Measurements from ENCODE around the gene COL10A1.

GRCh38 chr6:116096979-116097816, 28.7 kb downstream of the COL10A1 start:
- no peak for TF ChIP-seq POLR2A (IDR thresholded peaks at IDR 0.05)
- TF ChIP-seq, protein P1, sequence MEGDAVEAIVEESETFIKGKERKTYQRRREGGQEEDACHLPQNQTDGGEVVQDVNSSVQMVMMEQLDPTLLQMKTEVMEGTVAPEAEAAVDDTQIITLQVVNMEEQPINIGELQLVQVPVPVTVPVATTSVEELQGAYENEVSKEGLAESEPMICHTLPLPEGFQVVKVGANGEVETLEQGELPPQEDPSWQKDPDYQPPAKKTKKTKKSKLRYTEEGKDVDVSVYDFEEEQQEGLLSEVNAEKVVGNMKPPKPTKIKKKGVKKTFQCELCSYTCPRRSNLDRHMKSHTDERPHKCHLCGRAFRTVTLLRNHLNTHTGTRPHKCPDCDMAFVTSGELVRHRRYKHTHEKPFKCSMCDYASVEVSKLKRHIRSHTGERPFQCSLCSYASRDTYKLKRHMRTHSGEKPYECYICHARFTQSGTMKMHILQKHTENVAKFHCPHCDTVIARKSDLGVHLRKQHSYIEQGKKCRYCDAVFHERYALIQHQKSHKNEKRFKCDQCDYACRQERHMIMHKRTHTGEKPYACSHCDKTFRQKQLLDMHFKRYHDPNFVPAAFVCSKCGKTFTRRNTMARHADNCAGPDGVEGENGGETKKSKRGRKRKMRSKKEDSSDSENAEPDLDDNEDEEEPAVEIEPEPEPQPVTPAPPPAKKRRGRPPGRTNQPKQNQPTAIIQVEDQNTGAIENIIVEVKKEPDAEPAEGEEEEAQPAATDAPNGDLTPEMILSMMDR (IDR thresholded peaks at IDR 0.05) = peak in 3 of 6 experiments; percentile 33 to 65 (median 54)

All from esophagus squamous epithelium (tissue), 4 donors.